Progenitor cell of endocrine pancreas (in vitro differentiated cells): ENCODE results near the gene PPP6C. TPM values are rescaled to one million over a fixed set of nuclear protein-coding genes. Genes with fewer than 3 reads are reported as not detected.

ENCODE experiments used
- DNase-seq: peaks from one replicate; pipeline ENCODE4 v3.0.0; 2021; ENCODE audit warnings: low spot score; ENCODE audit not compliant: unreplicated experiment
- H3K27ac Mint-ChIP-seq: 2 replicates; pipeline ENCODE4 v1.8.0; 2021; ENCODE audit warnings: mild to moderate bottlenecking, moderate library complexity, mixed read lengths
- H3K27me3 Mint-ChIP-seq: 2 replicates; pipeline ENCODE4 v1.8.0; 2021; ENCODE audit warnings: mixed read lengths
- H3K36me3 Mint-ChIP-seq: 2 replicates; pipeline ENCODE4 v1.8.0; 2022; ENCODE audit warnings: mixed read lengths; ENCODE audit not compliant: insufficient read depth
- H3K4me1 Mint-ChIP-seq: 2 replicates; pipeline ENCODE4 v1.8.0; 2021; ENCODE audit warnings: low read depth, mixed read lengths
- H3K4me3 Mint-ChIP-seq: 2 replicates; pipeline ENCODE4 v1.8.0; 2021; ENCODE audit warnings: low read depth, mild to moderate bottlenecking, moderate library complexity, mixed read lengths
- H3K9me3 Mint-ChIP-seq: 2 replicates; pipeline ENCODE4 v1.8.0; 2021; ENCODE audit warnings: low read depth, mixed read lengths
- CTCF ChIP-seq: fragments of 200-600 bp; sonication (generic); IDR thresholded peaks from one replicate; pipeline ENCODE4 v1.5.0; 2021; ENCODE audit warnings: antibody characterized with exemption, mild to moderate bottlenecking; ENCODE audit not compliant: unreplicated experiment
- total RNA-seq: library from RNA; stranded (reverse); gene quantifications from 2 replicates; pipeline ENCODE4 v1.2.1, GENCODE V29; 2021

The PPP6C gene
- total RNA-seq, 1 donor from 2014 or later: 32.5 TPM

GRCh38 chr9:125147401-125147951 is 42.1 kb downstream of the PPP6C start:
- H3K27me3 Mint-ChIP-seq: no peaks in the 10 kb centered on the region
- H3K9me3 Mint-ChIP-seq: no peaks in the 10 kb centered on the region
- H3K36me3 Mint-ChIP-seq: peaks cover 4% of the 10 kb centered on the region
- H3K4me1 Mint-ChIP-seq: peaks cover 6% of the 10 kb centered on the region
- DNase-seq: no peak
- H3K4me3 Mint-ChIP-seq: no peak overlapping the region
- no peak overlapping the region for H3K27ac Mint-ChIP-seq
- no peak for TF ChIP-seq CTCF

- H3K4me3 Mint-ChIP-seq: no peak overlapping the region
- no peak for TF ChIP-seq CTCF
- H3K9me3 Mint-ChIP-seq: no peaks in the 10 kb centered on the region
- H3K36me3 Mint-ChIP-seq: peaks cover 4% of the 10 kb centered on the region
- peaks cover 7% of the 10 kb centered on the region for H3K4me1 Mint-ChIP-seq
- no peak overlapping the region for H3K27ac Mint-ChIP-seq
- no peaks in the 10 kb centered on the region for H3K27me3 Mint-ChIP-seq
- no peak for DNase-seq
Measured at GRCh38 chr9:125146247-125146646, 43.4 kb downstream of the PPP6C start.

GRCh38 chr9:125145425-125145824 is 44.2 kb downstream of the PPP6C start:
- Mint-ChIP-seq H3K36me3 (peaks cover 1% of the 10 kb centered on the region), H3K9me3 (no peaks in the 10 kb centered on the region), H3K4me3 (no peak overlapping the region), H3K4me1 (peaks cover 7% of the 10 kb centered on the region), H3K27me3 (no peaks in the 10 kb centered on the region), H3K27ac (no peak overlapping the region)
- no peak for DNase-seq
- no peak for TF ChIP-seq CTCF

GRCh38 chr9:125143377-125144090 is 46.1 kb downstream of the PPP6C start, which contains the start of gene SCAI:
Gene SCAI, minus strand, starts transcription at chr9:125143528. Its CDS starts 91 bp downstream, at chr9:125143437.
- TF ChIP-seq CTCF: peak; percentile 87
- peaks cover 4% of the 10 kb centered on the region for H3K36me3 Mint-ChIP-seq
- no peaks in the 10 kb centered on the region for H3K9me3 Mint-ChIP-seq
- no peaks in the 10 kb centered on the region for H3K27me3 Mint-ChIP-seq
- H3K4me3 Mint-ChIP-seq: peak within 1 kb of the TSS; percentile 99
- peak; percentile 99 for DNase-seq
- H3K27ac Mint-ChIP-seq: peak within 1 kb of the TSS; percentile 96
- H3K4me1 Mint-ChIP-seq: peaks cover 7% of the 10 kb centered on the region

GRCh38 chr9:125142560-125143376 is 46.8 kb downstream of the PPP6C start:
- Mint-ChIP-seq H3K36me3 (peaks cover 5% of the 10 kb centered on the region), H3K4me3 (peak overlapping the region; percentile 99), H3K27ac (peak overlapping the region; percentile 96), H3K9me3 (no peaks in the 10 kb centered on the region), H3K4me1 (peaks cover 7% of the 10 kb centered on the region), H3K27me3 (no peaks in the 10 kb centered on the region)
- no peak for TF ChIP-seq CTCF
- DNase-seq: peak; percentile 62
